ENCODE data around the gene DGUOK. TPM values are rescaled to one million over a fixed set of nuclear protein-coding genes. Genes with fewer than 3 reads are reported as not detected.

Gene DGUOK
- total RNA-seq, 2 donors from 2014 or later, result 13.2 to 16.1 TPM

DNA sequence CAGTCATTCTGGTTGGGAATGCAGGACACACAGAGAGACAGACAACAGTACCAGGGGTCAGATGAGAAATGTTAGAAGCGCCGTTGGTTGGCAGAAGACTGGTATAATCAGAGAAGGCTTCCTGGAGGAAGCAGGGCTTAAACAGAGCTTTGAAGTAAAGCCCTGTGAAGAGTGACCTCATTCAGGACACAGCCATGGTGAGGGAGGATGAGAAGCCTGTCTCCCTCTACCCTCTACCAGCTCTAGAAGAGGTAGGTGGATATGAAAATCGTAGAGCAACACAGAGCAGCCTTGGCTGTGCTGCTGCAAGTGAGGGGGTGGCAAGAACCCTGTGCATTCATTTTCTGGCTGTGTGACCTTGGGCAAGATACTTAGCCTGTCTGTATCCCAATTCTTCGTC, 72.3 kb downstream of the DGUOK start:
- no peak overlapping the region for H3K27ac ChIP-seq
- no peak overlapping the region for H3K4me3 ChIP-seq
- ATAC-seq (no peak), DNase-seq (no peak)
- H3K9me3 ChIP-seq, result no peaks in the 10 kb centered on the region
- H3K27me3 ChIP-seq, result no peaks in the 10 kb centered on the region
- TF ChIP-seq CTCF (IDR thresholded peaks at IDR 0.05) (no peak), POLR2A (IDR thresholded peaks at IDR 0.05) (no peak)
- intact Hi-C loops (cut with DNase I), result no loop called here
- WGBS, 2 donors, result 70 to 78% methylated on average over 4 of the region's 4 CpGs
- H3K4me1 ChIP-seq, result peaks cover 21% of the 10 kb centered on the region
- H3K36me3 ChIP-seq (replicated peaks in 1 of 2; ENCODE audit: insufficient read depth in 1 of 2, low read depth in 2 of 2), result no peaks in the 10 kb centered on the region

GRCh38 chr2:73999881-74000597, 73.4 kb downstream of the DGUOK start:
- 35 to 42% methylated on average over 10 of the region's 10 CpGs for WGBS, 2 donors
- intact Hi-C loops (cut with DNase I), result no loop called here
- Histone ChIP-seq H3K4me1 (peaks cover 21% of the 10 kb centered on the region), H3K27ac (no peak overlapping the region), H3K4me3 (no peak overlapping the region), H3K36me3 (replicated peaks in 1 of 2; ENCODE audit: insufficient read depth in 1 of 2, low read depth in 2 of 2) (no peaks in the 10 kb centered on the region), H3K27me3 (no peaks in the 10 kb centered on the region), H3K9me3 (no peaks in the 10 kb centered on the region)
- TF ChIP-seq CTCF (IDR thresholded peaks at IDR 0.05), result no peak
- TF ChIP-seq POLR2A (IDR thresholded peaks at IDR 0.05), result no peak
- ATAC-seq (no peak), DNase-seq (no peak)

- Histone ChIP-seq H3K4me3 (no peak overlapping the region), H3K36me3 (replicated peaks in 1 of 2; ENCODE audit: insufficient read depth in 1 of 2, low read depth in 2 of 2) (no peaks in the 10 kb centered on the region), H3K4me1 (peaks cover 21% of the 10 kb centered on the region), H3K9me3 (no peaks in the 10 kb centered on the region), H3K27me3 (no peaks in the 10 kb centered on the region), H3K27ac (no peak overlapping the region)
- ATAC-seq, result no peak
- no peak for DNase-seq
- intact Hi-C loops (cut with DNase I), result no loop called here
- no peak for TF ChIP-seq POLR2A (IDR thresholded peaks at IDR 0.05)
- TF ChIP-seq CTCF (IDR thresholded peaks at IDR 0.05), result no peak
- 53 to 60% methylated on average over 5 of the region's 5 CpGs for WGBS, 2 donors
Measured at GRCh38 chr2:74000666-74001065, 74.0 kb downstream of the DGUOK start.

GRCh38 chr2:74001121-74001520, 74.4 kb downstream of the DGUOK start:
- WGBS, 2 donors, result 86 to 88% methylated on average over 3 to 4 of the region's 4 CpGs
- peaks cover 21% of the 10 kb centered on the region for H3K4me1 ChIP-seq
- no peaks in the 10 kb centered on the region for H3K36me3 ChIP-seq (replicated peaks in 1 of 2; ENCODE audit: insufficient read depth in 1 of 2, low read depth in 2 of 2)
- H3K9me3 ChIP-seq, result no peaks in the 10 kb centered on the region
- no peak for ATAC-seq
- DNase-seq, result no peak
- H3K27ac ChIP-seq, result no peak overlapping the region
- no peaks in the 10 kb centered on the region for H3K27me3 ChIP-seq
- no peak overlapping the region for H3K4me3 ChIP-seq
- intact Hi-C loops (cut with DNase I), result no loop called here
- TF ChIP-seq CTCF (IDR thresholded peaks at IDR 0.05), result no peak
- no peak for TF ChIP-seq POLR2A (IDR thresholded peaks at IDR 0.05)
